Measurements from ENCODE around the gene C1QTNF12.

Gene C1QTNF12

GRCh38 chr1:1293263-1294249 is 47.0 kb upstream of the C1QTNF12 start:
- Histone ChIP-seq H3K4me1 (ENCODE audit: insufficient read depth, poor library complexity, severe bottlenecking) (no peaks in the 10 kb centered on the region), H3K4me3 (ENCODE audit: severe bottlenecking) (no peak overlapping the region), H3K36me3 (ENCODE audit: low read depth) (no peaks in the 10 kb centered on the region), H3K9me3 (ENCODE audit: severe bottlenecking) (no peaks in the 10 kb centered on the region), H3K27me3 (ENCODE audit: insufficient read depth, poor library complexity, severe bottlenecking) (no peaks in the 10 kb centered on the region), H3K27ac (ENCODE audit: poor library complexity, severe bottlenecking) (no peak overlapping the region)
- no peak for DNase-seq (ENCODE audit: low spot score)
- TF ChIP-seq CTCF (IDR thresholded peaks at IDR 0.05; ENCODE audit: poor library complexity, severe bottlenecking) = no peak
- ATAC-seq (ENCODE audit: low read depth) = no peak

GRCh38 chr1:1292851-1293250 is 46.3 kb upstream of the C1QTNF12 start:
- Histone ChIP-seq H3K27ac (ENCODE audit: poor library complexity, severe bottlenecking) (no peak overlapping the region), H3K27me3 (ENCODE audit: insufficient read depth, poor library complexity, severe bottlenecking) (no peaks in the 10 kb centered on the region), H3K36me3 (ENCODE audit: low read depth) (no peaks in the 10 kb centered on the region), H3K4me1 (ENCODE audit: insufficient read depth, poor library complexity, severe bottlenecking) (no peaks in the 10 kb centered on the region), H3K9me3 (ENCODE audit: severe bottlenecking) (no peaks in the 10 kb centered on the region), H3K4me3 (ENCODE audit: severe bottlenecking) (no peak overlapping the region)
- TF ChIP-seq CTCF (IDR thresholded peaks at IDR 0.05; ENCODE audit: poor library complexity, severe bottlenecking) = no peak
- DNase-seq (ENCODE audit: low spot score) (no peak), ATAC-seq (ENCODE audit: low read depth) (no peak)

- Histone ChIP-seq H3K27ac (ENCODE audit: poor library complexity, severe bottlenecking) (no peak overlapping the region), H3K4me1 (ENCODE audit: insufficient read depth, poor library complexity, severe bottlenecking) (no peaks in the 10 kb centered on the region), H3K4me3 (ENCODE audit: severe bottlenecking) (no peak overlapping the region), H3K27me3 (ENCODE audit: insufficient read depth, poor library complexity, severe bottlenecking) (no peaks in the 10 kb centered on the region), H3K36me3 (ENCODE audit: low read depth) (no peaks in the 10 kb centered on the region), H3K9me3 (ENCODE audit: severe bottlenecking) (no peaks in the 10 kb centered on the region)
- no peak for ATAC-seq (ENCODE audit: low read depth)
- TF ChIP-seq CTCF (IDR thresholded peaks at IDR 0.05; ENCODE audit: poor library complexity, severe bottlenecking) = no peak
- DNase-seq (ENCODE audit: low spot score) = no peak
Observed at GRCh38 chr1:1292442-1292779, 45.9 kb upstream of the C1QTNF12 start.

- H3K9me3 ChIP-seq (ENCODE audit: severe bottlenecking) = no peaks in the 10 kb centered on the region
- peak; percentile 81 for TF ChIP-seq CTCF (IDR thresholded peaks at IDR 0.05; ENCODE audit: poor library complexity, severe bottlenecking)
- no peak overlapping the region for H3K4me3 ChIP-seq (ENCODE audit: severe bottlenecking)
- no peak overlapping the region for H3K27ac ChIP-seq (ENCODE audit: poor library complexity, severe bottlenecking)
- no peaks in the 10 kb centered on the region for H3K4me1 ChIP-seq (ENCODE audit: insufficient read depth, poor library complexity, severe bottlenecking)
- DNase-seq (ENCODE audit: low spot score) (no peak), ATAC-seq (ENCODE audit: low read depth) (peak; percentile 84)
- no peaks in the 10 kb centered on the region for H3K27me3 ChIP-seq (ENCODE audit: insufficient read depth, poor library complexity, severe bottlenecking)
- no peaks in the 10 kb centered on the region for H3K36me3 ChIP-seq (ENCODE audit: low read depth)
Observed at GRCh38 chr1:1291548-1292441, 45.3 kb upstream of the C1QTNF12 start.
